ENCODE data around the gene COL4A4.

The COL4A4 gene

DNA sequence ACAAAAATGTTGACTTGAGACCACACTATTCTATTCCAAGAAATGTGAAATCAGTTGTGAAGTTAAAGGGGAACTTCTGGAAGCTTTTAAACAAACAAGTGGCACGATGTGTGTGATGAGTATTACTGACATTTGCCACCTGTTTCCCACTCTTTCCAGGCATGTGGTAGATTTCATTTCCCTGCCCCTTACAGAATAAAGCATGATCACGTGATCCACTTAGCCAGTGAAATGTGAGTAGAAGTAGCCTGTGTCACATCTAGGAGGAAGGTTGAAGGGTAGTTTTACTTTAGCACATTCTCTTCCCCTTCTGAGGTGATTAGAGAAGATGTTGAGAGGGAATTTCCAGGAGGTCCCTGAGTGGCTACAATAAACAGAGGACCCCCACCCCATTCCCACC, 3.8 kb downstream of the COL4A4 start:
- DNase-seq, result no peak

DNA sequence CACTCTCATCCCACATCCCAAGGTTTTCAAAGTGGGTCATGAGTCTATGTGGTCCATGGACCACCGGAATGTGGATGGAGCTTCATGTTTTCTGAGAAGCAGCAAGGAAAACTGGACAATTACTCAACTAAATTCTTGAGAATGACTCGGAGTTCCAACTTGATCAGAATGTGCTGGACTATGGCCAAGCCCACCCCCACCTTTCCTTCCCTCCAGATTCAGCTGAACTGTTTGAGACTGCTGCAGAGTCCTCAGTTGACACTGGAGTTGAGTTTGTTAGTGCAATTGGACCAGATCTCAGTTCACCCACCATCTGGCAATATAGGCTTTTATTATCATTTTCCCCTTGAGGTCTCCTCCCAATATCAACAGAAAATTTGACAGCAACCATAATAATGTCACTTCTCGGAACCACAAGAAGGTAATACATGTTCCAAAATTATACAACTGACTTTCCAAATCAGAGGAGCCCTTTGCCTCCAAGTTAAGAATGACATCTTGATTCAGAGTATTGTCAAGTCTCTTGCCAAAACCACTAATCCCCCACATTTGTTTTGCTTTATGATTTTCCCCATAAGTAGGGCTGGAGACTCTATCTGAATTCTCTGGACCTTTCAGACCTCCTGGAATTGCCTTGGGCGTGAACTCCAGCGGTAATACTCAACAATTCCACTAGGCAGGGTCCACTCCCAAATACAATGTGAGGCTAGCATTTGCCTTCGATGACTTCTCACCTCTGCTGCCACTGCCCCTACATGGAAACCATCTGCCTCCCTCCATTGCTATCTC, 8.8 kb downstream of the COL4A4 start:
- no peak for DNase-seq

DNA sequence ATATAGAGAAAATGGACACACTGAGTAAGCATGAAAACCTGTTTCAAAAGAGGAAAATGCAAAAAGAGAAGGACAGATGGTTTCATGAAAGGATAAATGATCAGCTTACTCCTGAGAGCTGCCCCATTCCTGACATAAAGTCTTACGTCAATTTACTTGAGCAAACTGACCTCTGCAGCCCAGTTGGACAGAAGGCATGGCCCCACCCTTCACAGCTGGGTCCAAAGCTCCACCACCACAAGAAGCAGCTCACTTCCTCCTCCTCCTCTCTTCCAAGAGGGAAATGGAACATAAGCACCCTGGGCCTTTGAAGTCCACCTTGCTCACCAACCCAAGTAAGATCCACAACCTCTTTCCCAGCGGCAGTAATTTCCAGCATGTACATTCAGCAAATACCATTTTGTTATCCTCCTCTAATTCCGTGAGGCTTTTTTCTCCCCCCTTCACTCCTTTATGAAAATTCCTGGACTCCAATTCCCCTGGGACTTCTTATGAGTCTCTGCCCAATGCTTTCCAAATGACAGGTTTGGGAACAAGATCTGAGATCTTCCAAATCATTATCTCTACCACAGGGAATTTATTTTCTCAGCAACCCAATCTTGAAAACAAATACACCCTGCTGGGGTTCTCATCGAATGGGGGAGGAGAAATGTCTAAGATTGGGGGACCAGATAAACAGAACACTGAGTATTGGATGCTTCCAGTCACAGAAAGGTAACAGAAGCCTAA, 10.1 kb downstream of the COL4A4 start:
- DNase-seq, result no peak

DNA sequence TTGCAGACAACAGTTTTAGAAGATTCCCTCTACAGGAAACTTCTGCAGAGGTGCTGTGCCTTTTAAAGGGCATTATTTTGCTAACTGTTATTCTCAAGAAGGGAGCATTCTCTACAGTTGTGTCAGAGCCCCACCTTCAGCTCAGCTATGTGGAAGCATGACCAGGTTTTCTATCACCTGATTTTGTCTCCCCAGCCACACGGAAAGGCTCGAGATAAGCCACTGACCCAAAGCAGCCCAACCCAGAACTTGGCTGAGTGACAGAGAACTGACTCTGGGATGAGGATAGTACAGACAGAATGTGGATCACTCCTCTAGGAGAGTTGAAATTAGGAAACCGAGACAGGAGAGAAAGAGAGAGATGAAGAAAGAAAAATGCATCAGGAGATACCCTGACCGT, 10.7 kb downstream of the COL4A4 start:
- DNase-seq, result no peak

DNA sequence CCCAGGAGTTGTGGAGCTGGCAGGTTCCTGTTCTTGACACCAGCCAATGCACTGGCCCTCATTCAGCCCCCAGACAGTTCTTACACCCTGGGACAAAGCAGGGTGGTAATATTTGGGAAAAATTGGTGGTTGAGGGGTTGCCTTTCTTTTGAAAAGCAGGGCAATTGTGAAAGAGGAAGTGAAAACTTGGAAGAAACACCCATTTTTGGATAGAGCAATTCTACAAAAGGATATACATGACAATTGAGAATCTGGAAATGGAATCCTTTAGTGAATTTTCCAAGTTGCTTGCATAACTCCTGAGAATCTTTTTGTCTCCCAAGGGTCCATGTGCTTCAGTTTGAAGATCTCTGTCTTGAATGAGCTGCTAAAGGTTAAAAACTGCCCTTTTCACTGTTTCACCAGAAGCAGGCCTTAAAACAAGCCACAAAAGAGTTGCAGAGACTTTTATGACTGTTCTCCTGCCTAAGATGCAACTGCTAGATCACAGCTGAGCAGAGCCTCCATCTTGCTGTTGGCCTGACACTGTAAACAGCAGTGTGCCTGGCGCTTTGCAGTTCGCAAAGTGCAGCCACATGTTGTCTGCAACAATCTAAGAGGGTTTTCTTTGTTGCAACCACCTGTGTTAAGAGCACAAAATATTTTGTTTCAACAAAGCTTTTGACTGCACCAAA, 11.8 kb downstream of the COL4A4 start:
- DNase-seq, result no peak

DNA sequence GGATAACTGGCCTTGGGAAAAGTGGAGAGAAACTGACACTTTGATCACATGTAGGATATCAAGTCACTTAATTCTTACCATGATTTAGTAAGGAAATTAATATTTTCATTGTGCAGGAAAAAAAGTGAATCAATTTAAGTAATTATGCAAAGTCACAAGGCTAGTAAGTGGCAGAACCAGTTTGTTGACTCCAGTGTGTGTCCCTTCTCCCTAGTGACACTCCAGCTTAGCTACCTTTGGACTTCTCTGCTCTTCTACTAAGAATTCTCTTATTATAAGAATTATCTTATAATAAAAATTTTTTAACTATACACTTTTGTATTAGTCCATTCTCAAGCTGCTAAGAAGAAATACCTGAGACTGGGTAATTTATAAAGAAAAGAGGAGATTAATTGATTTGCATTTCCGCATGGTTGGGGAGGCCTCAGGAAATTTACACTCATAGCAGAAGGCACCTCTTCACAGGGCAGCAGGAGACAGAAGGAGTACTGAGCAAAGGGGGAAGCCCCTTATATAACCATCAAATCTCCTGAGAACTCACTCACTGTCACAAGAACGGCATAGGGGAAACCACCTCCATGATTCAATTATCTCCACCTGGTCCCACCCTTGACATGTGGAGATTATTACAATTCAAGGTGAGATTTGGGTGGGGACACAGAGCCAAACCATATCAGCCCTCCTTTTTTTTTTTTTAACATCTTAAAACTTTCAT, 13.6 kb downstream of the COL4A4 start:
- DNase-seq, result no peak

DNA sequence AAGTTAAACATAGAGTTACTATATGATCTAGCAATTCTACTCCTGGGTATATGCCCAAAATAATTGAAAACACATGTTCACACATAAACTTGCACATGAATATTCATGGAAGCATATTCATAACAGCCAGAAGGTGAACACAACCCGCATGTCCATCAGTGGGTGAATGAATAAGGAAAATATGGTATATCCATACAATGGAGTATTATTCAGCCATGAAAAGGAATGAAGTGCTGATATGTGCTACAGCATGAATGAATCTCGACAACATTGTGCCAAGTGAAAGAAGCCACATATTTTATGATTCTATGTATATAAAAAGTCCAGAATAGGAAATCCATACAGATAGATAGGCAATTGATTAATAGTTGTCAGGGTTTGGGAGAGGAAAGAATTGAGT, 15.9 kb downstream of the COL4A4 start:
- no peak for DNase-seq

DNA sequence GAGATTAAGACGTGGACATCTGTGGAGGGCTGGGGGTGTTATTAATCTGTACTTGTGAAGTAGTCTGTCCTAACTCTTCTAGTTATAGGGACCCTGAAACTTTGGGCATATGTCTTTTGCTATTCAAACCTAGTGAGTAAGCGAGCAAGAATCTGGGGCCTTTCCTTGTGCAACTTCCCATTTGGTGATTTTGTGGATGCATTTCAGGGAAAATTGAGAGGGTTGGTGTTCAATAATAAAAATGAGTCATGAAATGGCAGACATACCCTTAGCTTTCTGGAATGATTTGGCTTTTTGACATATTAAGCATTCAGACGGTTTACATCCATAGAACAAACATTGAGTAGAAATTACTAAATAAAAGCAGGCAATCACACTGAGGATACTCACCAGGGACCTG, 17.0 kb downstream of the COL4A4 start:
- no peak for DNase-seq

DNA sequence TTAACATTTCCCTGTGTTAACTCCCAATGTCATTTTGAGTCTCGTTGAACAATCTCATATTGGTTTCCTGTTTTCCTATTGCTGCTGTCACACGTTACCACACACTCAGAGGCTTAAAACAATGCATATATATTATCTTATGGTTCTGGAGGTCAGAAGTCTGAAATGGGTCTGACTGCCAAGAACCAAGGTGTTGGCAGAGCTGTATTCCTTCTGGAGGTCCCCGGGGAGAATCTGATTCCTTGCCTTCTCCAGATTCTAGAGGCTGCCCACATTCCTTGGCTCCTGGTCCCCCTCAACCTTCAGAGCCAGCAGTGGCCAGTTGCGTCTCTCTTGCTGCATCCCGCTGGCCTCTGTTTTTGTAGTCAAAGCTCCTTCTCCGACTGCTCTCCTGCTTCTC, 17.5 kb downstream of the COL4A4 start:
- DNase-seq, result no peak

DNA sequence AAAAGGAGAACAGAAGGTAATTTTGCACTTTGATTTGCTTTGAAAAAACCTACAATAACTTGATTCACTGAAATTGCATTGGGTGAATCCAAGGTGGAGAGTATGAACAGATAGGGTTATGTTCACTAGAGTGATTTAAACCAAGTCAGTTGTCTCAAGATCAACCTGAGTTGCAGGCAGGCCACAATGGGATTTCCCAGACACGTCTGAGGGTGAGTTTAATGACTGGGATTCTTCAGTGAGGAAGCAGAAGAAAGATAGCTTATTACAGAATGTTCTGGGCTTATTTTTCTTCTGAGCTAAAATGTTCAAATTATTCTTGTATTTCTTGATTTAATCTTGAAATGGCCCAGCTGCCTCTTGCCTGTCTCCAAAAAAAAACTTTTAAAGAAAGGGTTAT, 20.1 kb downstream of the COL4A4 start:
- no peak for DNase-seq

DNA sequence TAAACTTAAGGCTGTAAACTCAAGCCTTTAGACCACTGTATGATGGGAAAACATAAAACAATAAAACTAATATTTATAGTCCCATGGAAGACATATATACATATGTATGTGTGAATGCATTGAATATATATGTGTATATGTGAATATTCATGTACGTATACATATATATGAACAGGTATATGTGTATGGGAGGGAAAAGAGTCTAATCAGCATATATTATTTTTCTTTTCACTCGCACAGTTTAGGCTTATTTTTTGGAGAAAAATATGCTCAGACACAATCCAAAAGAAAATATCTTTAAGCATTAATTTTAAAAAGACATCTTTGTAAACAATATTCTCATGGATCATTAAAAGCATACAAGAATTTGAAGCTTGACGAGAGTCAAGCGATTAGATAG, 22.7 kb downstream of the COL4A4 start:
- no peak for DNase-seq

DNA sequence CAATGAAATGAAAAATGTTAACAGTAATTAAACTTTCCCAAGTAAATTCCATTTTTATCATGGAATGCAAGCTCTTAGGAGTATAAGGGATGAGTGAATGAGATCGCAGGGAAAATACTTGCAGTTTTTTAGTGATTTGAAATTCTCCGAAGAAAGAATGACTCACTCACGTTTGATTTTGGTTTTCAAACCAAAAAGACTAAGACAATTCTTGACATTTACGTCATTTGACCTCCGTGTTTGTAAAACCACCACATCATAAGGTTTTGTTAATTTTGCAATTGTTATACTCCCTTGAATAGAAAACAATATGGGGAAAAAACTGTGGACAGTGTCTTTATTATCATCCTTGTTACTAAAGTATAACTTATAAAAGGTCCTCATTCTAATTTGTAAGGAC, 29.4 kb downstream of the COL4A4 start:
- no peak for DNase-seq

DNA sequence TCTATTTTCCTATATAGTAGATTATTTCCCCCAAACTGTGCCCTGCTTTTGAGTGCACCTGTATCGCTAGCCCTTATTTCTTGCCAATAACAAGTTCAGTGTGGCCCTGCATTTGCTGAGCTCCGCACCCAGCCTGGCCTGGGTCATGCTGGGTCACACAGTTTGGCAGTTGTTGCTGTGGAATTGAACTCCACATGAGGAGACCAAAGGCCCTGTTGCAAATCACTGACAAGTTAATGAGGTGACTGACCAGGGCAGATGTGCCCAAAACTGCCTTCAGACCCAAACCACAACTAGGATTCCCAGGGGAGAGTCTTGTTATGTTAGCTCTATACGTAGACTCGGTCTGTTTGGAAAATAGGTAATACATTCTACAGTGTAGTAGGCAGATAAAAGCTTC, 31.0 kb downstream of the COL4A4 start:
- DNase-seq, result no peak

DNA sequence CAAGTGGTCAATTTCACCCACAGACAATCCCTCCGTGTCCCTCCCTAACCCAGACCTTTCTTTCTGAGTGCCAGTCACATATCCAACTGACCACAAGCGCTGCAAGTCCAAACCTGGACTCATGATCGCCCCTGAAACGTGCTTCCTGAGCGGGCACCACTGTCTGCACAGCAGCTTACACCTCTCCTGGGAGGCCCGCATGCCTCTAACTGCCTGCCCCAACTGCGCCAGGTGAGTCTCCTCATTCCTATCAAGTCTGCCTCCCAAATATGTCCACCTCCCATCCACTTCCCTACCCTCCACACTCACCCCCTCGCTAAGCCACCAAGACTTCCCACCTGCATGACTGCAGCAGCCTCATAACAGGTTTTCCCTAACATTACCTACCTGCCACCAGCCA, 33.4 kb downstream of the COL4A4 start:
- DNase-seq, result no peak

DNA sequence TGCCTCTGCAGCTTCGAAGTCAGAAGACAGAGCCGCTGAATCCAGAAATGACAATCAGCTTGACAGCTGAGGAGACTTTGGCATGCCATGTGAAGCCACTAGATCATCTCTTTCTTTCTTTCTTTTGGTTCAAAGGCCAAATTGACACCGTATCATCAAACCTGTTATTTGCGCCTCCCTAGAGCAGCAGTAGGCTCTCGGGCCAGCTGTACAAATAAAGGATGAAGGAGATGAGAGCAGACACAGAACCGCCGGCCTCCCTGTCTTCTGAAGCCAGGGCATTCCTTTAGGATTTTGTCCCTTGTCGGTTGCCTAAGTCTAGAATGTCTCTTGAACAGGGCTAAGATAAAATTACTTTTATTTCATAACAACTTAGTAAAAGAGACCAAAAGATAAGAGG, 36.8 kb downstream of the COL4A4 start:
- DNase-seq, result peak; percentile 40

DNA sequence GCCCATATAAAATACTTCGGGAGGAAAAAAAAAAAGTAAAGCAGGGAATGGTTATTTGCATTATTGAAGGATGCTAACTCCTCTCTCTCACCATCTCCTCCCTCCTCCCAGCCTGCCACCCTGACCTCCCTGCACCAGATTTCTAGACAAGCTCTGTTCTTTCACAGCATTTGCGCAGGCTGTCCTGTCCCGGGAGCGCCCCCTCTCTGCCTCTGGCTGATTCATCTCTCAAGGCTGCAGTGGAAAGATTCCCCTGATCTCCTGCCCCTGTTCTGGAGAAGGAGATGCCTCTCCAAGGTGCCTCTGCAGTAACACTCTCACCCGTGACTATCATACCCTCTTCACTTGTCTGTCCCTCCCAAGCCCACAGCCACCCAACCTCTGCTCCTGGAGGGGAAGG, 38.5 kb downstream of the COL4A4 start:
- DNase-seq, result no peak

DNA sequence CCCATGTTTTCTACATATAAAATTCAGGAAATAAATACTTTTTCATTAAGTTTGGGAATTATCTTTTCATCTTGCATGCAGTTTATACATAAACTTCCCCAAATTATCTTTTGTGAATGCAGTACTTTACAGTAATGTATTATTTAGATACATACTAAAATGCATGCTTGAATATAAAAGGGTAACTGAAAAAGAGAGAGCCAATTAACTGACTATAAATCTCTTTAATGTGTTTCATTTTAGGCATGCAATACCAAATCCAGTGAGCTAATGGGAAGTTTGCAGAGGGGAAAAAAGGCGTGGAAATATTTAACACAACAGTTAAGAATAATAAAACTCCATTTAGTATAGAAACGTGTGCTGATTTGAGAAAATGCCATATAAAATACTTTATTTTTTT, 39.2 kb downstream of the COL4A4 start:
- no peak for DNase-seq

DNA sequence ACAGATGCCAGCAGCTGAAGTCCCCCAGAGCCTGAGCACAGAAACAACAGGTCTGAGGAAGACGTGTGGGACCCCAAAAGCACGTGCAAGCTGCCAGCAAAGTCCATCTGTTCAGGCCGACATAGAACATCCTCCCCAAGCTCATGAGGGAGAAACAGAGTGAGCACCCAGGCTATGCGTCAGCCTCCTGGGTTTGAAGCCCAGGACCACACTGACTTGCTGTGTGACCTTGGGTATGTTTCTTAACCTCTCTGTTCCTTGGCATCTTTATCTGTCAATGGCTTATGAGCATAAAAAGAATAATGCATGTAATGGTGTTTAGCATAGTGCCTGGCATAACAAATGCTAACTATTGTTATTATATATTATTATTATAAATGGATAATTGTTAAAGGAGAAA, 40.3 kb downstream of the COL4A4 start:
- DNase-seq, result no peak

DNA sequence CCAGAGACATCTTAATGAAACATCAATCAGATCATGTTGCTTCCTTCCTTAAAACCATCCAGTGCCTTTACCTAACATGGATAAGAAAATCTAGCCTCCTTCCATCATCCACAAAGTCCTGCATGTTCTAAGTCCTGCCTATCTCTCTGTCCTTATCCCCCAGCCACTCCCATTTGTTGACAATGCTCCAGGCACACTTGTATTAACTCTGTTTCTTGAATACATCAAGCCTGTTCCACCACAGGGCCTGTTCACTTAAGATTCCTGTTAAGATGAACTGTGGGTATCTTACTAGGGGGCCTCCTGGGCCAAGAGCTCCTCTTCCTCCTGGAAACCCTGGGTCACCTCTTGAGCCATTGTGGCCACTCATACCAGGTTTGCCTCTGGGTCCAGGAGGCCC, 45.7 kb downstream of the COL4A4 start:
- no peak for DNase-seq

DNA sequence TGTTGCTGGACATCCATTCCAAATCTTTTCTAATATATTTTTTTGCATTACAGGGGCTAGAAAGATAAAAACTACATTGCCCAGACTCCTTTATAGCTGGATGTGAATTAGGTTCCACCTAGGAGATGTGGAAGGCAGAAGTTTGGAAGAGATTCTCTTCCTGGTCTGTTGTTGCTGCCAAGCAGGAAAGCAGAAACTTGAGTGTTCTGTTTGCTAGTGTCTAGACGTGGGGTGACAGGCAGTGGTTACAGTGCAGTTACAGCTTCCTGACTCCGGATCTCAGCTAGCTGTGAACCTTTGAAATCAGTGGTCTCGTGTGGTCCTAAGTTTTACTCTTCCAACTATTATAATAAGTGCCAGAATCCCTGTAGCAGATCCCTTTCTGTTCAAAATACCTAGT, 46.2 kb downstream of the COL4A4 start:
- DNase-seq, result no peak

DNA sequence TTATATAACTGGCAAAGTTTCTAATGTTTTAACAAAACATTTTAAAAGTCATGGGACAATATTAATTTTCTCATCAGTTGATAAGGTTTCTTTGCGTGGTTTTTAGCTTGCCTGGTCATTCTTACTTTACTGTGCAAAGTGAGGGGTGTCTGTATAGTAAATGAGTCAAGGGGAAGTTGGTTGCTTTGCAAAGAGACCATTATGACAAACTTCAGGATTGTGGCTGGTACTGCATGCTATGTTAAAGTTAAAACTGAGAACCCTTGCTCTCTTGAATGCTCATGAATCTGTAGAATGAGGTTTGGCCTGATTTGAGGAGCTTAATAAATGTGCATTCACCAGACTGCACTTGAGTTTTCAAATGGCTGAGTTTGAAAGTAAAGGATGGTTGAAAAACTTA, 47.0 kb downstream of the COL4A4 start:
- no peak for DNase-seq

DNA sequence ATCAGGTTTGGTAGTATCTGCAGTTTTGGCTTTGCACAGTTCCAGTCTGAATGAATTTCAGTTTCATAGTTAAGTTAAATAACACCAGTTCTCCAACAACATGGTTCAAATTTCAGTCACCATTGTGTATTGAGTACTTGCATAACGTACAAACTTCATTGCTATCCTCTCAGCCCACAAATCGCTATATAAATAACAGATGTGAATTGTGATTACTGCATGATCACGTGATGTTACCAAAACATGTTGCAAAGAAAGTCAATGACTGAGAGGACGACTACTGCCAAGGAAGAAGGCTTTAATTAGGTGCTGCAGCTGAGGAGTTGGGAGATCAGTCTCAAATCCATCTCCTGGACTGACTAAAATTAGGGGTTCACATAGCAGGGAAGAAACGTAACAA, 48.2 kb downstream of the COL4A4 start:
- DNase-seq, result no peak
